ENCODE results near the gene KRTAP5-8.
"Not testable (repeated sequence)": the region's sequence is repeated elsewhere in the genome, so short reads cannot be mapped to it uniquely, and the experiment has no call there.

Gene KRTAP5-8

GRCh38 chr11:71575723-71576424 is 38.0 kb downstream of the KRTAP5-8 start:
- no peak for DNase-seq

- not testable (repeated sequence) for DNase-seq
Observed at GRCh38 chr11:71576688-71577465, 39.1 kb downstream of the KRTAP5-8 start.

- DNase-seq: no peak
Observed at GRCh38 chr11:71577469-71578004, 39.7 kb downstream of the KRTAP5-8 start.

GRCh38 chr11:71579513-71579912 is 41.7 kb downstream of the KRTAP5-8 start:
- not testable (repeated sequence) for DNase-seq

- DNase-seq: peak; percentile 87
Observed at GRCh38 chr11:71580057-71581003, 42.5 kb downstream of the KRTAP5-8 start.

- no peak for DNase-seq
Observed at GRCh38 chr11:71581826-71582225, 44.0 kb downstream of the KRTAP5-8 start.

GRCh38 chr11:71582309-71582895 is 44.6 kb downstream of the KRTAP5-8 start, which contains the start of gene KRTAP5-11:
TSS of gene KRTAP5-11 (minus strand) at chr11:71582875. CDS start at chr11:71582837, 38 bp downstream.
- no peak for DNase-seq

- DNase-seq: not testable (repeated sequence)
Observed at GRCh38 chr11:71582969-71583368, 45.1 kb downstream of the KRTAP5-8 start.

- DNase-seq: not testable (repeated sequence)
Observed at GRCh38 chr11:71585673-71586072, 47.8 kb downstream of the KRTAP5-8 start.

- not testable (repeated sequence) for DNase-seq
Observed at GRCh38 chr11:71588314-71588713, 50.5 kb downstream of the KRTAP5-8 start.

All from NCI-H69 (cell line).